Activated T-cell treated with anti-CD3 and anti-CD28 coated beads for 1 hour (primary cell): ENCODE data around the gene F7.
"Not testable (repeated sequence)": the region's sequence is repeated elsewhere in the genome, so short reads cannot be mapped to it uniquely, and the experiment has no call there.

Experiments
- DNase-seq: peaks from one replicate; pipeline ENCODE4 v3.0.0-alpha.2; 2020; ENCODE audit warnings: low read depth

F7 gene

GRCh38 chr13:113072376-113072775, 33.2 kb upstream of the F7 start:
- DNase-seq, result no peak

- DNase-seq, result no peak
Observed at GRCh38 chr13:113073942-113074341, 31.6 kb upstream of the F7 start.

- DNase-seq, result no peak
Observed at GRCh38 chr13:113074401-113074800, 31.2 kb upstream of the F7 start.

GRCh38 chr13:113074876-113075275, 30.7 kb upstream of the F7 start:
- no peak for DNase-seq

GRCh38 chr13:113075711-113076110, 29.9 kb upstream of the F7 start:
- DNase-seq, result no peak

- DNase-seq, result no peak
Observed at GRCh38 chr13:113076681-113077401, 28.8 kb upstream of the F7 start.

- DNase-seq, result no peak
Observed at GRCh38 chr13:113077566-113077952, 28.0 kb upstream of the F7 start.

- DNase-seq, result no peak
Observed at GRCh38 chr13:113077953-113078901, 27.4 kb upstream of the F7 start.

GRCh38 chr13:113078902-113079780, 26.4 kb upstream of the F7 start:
- no peak for DNase-seq

- DNase-seq, result not testable (repeated sequence)
Observed at GRCh38 chr13:113079781-113080080, 25.9 kb upstream of the F7 start.

GRCh38 chr13:113080361-113080831, 25.2 kb upstream of the F7 start:
- no peak for DNase-seq

- DNase-seq, result no peak
Observed at GRCh38 chr13:113080901-113081521, 24.6 kb upstream of the F7 start.

GRCh38 chr13:113082198-113083021, 23.2 kb upstream of the F7 start:
- DNase-seq, result no peak

- no peak for DNase-seq
Observed at GRCh38 chr13:113083022-113083373, 22.6 kb upstream of the F7 start.

- DNase-seq, result no peak
Observed at GRCh38 chr13:113083402-113084061, 22.1 kb upstream of the F7 start.

GRCh38 chr13:113084094-113084942, 21.3 kb upstream of the F7 start:
- no peak for DNase-seq

GRCh38 chr13:113084943-113085540, 20.5 kb upstream of the F7 start:
- DNase-seq, result no peak

GRCh38 chr13:113086031-113086750, 19.4 kb upstream of the F7 start:
- DNase-seq, result no peak
